NCI-H774 (cell line): ENCODE results near the gene YIF1B.
"Not testable (repeated sequence)": the region's sequence is repeated elsewhere in the genome, so short reads cannot be mapped to it uniquely, and the experiment has no call there.

Source experiments
- DNase-seq: peaks from one replicate; lab custom pipeline; 2025; lab: John Stamatoyannopoulos, UW

YIF1B gene

GRCh38 chr19:38274739-38275138 lies 41.0 kb downstream of the YIF1B start:
- DNase-seq: no peak

DNA sequence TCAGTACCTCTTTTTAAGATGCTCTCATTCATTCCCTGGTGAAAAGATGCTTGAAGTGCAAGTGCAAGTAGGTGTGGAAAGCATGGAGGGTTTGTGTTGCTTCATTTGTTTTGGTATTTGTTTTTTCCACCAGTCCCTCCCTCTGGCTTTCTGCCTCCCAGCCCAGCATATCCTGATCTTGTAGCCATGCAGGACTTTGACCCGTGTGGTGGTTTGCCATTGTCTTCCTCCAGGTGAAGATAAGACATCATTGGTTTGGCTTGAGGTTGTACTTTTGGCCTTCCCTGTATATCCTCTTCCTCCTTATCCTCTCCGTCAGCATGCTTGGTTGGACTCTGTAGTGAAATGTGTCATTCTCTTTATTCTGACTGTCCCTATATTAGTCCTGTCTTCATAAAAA lies 42.2 kb downstream of the YIF1B start:
- no peak for DNase-seq

GRCh38 chr19:38270587-38271167 lies 45.1 kb downstream of the YIF1B start:
- no peak for DNase-seq

DNA sequence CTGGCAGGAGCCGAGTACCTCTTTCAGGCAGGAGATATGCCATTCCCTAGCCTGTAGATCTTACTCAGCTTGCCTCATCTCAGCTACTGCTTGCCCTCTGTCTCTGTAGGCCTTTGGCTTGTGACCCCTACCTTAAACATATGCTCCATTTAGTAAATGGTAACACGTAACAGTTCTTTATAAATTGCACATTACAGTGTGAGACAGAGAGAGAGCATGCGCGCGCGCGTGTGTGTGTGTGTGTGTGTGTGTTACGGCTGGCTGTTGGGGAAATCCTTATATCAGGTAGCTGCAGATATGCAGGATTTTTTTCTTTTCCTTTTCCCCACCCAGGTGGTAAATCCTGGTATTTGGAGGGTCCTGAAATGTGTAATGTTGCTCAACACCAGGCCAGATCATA lies 47.2 kb downstream of the YIF1B start:
- DNase-seq: no peak

DNA sequence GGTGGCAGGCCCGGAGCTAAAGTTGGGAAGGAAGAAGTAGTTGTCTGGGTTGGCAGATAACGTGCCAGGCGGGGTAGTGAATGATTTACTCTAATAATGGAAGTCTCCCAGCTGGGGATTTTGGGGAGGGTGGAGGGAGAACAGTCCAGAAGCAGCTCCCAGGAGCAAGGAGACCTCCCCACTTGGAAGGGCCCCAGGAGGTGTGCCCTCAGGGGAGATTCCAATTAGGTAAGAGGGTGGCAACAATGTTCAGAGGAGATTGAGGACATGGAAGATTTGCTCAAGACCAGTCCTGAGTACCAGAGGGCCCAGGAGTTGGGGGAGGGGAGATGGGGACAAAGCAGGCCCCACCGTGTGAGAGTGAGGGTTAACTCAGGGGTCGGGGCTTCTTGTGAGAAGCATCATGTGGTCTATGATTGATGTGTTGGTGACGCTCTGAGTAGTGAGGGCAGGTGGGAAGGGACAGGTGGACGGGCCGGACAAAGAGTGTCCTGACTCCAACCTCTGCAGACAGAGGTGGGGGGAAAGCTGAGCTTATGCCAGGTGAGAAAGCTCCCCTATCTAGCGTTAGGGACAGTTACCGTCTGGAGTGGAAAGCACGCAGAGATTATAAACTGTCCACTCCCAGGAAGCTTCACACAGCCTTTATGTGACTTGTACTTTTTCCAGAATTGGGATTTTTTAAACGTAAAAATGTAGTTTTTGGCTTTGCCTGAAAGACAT lies 47.8 kb downstream of the YIF1B start:
- DNase-seq: no peak

DNA sequence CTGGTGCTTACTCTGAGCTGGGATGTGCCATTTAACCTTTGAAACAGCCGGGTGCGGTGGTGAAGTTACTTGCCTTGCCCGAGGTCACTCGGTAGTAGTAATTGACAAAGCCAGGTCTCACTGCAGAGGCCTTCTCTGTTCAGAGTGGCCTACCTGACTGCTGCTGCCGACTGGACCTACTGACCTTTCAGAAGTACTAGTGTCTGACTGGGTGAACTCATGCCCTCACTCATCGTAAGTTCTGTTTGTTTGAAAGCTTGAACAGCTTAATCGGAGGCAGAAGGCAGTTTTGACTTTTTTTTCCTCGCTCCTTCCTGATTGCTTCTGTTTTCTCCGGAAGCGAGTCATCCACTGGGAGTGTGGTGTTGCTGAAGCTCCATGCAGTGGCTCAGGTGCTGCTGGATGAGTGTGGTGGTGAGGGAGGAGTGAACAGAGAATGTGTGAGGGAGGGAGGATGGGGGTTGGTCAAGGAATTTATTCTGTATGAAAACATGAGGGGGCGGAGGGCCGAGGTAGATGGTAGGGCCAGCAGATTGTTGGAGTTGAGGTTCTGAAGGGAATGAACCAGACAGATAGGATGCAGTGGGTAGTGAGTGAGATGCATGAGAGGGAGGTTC lies 48.7 kb downstream of the YIF1B start:
- no peak for DNase-seq

GRCh38 chr19:38265921-38266429 lies 49.8 kb downstream of the YIF1B start:
- DNase-seq: no peak

DNA sequence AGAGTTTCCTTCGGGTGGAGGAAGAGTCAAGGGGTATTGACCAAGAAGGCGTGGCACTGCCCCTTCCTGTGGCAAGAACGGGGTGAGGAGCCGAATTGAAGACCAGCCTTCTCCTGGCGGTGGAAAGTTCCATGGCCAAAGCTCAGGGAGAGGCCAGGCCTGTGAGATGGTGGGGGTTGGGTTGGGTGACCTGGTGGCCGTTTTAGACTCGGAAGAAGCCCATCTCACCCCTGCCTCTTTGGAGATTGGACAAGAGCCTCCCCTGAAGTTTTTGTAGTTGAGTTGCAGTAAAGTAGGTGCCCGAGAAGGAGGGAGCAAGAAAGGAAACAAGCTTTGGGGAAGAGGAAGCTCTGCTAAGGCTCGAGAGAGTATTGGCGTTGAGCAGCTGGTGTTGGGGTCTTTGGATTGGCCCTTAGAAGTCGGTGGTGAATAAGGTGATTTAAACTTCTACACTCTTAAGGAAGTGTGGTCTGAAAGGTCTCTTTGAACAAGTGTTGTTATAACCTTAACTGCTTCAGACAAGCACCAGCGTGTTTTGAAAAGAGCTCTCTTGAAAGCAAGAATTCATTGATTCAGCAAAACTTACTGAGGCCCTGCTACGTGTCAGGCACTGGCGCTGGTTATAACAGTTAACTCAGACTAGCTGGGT lies 50.4 kb downstream of the YIF1B start:
- no peak for DNase-seq

DNA sequence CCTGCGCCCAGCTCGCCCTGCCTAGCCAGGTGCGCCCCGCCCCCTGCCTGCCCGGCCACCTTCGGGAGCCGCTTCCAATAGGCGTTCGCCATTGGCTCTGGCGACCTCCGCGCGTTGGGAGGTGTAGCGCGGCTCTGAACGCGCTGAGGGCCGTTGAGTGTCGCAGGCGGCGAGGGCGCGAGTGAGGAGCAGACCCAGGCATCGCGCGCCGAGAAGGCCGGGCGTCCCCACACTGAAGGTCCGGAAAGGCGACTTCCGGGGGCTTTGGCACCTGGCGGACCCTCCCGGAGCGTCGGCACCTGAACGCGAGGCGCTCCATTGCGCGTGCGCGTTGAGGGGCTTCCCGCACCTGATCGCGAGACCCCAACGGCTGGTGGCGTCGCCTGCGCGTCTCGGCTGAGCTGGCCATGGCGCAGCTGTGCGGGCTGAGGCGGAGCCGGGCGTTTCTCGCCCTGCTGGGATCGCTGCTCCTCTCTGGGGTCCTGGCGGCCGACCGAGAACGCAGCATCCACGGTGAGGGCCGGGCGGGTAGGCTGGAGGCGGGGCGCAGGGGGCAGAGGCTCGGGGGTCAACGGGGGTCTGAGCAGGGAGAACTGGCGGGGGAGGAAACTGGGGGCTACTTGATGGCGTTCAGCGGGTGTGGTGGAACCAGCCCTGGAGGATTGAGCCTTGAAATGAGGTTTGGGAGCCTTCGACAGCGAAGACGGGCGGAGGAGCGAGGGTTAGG lies 51.1 kb downstream of the YIF1B start, which contains the start of gene SPINT2:
TSS of gene SPINT2 (plus strand) at position 88 of the 727 bp plus-strand sequence. CDS start at position 408, 320 bp downstream.
- DNase-seq: no peak

- DNase-seq: peak; percentile 94
Observed at GRCh38 chr19:38263689-38264485, 51.9 kb downstream of the YIF1B start.

- no peak for DNase-seq
Observed at GRCh38 chr19:38262585-38263268, 53.0 kb downstream of the YIF1B start.

GRCh38 chr19:38261942-38262341 lies 53.8 kb downstream of the YIF1B start:
- DNase-seq: not testable (repeated sequence)

DNA sequence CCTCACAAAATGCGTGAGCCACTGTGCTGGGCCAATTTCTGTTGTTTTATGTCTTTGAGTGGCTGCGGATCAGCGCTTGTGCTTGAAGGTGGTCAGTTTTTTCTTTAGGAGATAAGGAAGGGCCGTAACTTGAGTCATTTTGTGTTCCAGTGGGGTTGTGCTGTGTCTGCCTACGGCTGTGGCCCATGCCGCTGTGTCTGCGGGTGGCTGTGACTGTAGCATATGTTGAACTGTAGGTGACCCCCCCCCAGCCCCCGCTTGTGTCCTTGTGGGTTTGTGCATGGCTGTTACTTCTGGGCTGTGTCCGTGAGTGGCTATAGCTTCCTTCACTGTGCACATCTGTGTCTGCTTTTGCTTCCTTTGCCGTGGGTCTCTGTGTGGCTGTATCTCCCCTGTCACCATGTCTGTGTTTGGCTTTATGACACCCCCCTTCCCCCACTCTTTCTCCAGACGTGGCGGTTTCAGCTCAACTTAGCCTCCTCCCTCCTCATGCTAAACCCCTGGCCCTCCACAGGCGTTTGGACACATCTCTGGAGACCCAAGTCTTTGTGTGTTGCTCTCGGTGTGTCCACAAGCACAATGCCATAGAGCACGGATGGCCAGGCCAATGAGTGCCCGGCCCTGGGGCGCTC lies 60.2 kb downstream of the YIF1B start:
- no peak for DNase-seq

DNA sequence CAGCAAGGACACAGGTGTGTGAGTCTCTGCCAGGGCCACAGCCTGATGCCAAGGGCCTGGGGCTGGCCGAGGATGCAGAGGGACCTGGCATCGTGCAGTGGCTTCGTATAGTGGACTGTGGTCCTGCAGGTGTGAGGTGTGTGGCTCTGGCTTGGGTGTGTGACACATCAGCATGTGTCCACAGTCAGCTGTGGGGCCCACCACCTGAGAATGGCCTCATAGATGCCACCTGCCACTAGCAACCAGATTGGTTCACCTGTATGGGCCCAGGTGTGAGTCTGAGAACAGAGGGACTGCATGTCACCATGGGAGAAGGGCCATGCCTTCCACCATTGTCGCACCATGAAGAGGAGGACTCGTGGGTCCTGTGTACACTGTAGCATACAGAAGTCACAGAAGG lies 62.0 kb downstream of the YIF1B start:
- DNase-seq: no peak
